Small intestine (tissue), 7 donors: Measurements from ENCODE around the gene VCL. TPM values are rescaled to one million over a fixed set of nuclear protein-coding genes. Genes with fewer than 3 reads are reported as not detected.
A peak's percentile ranks its signal among the peaks of the same experiment; 100 is the strongest.
"Not testable (repeated sequence)": the region's sequence is repeated elsewhere in the genome, so short reads cannot be mapped to it uniquely, and the experiment has no call there.

ENCODE experiments used
- DNase-seq, 2 donors: peaks; one replicate each; pipeline versions ENCODE4 v3.0.0 to v3.0.0-alpha.2; 2013
- FAIRE-seq: peaks from 2 replicates; lab custom pipeline; 2012; peaks lifted over from hg19 to GRCh38; lab: Jason Lieb, UNC
- H3K27ac ChIP-seq, 3 donors: one replicate each; pipeline ENCODE4 v1.5.1; 2013; ENCODE audit warnings: low read length in 2 of 3, mild to moderate bottlenecking in 2 of 3, control low read depth in 1 of 3, inconsistent platforms in 1 of 3, low read depth in 1 of 3, moderate library complexity in 1 of 3
- H3K27me3 ChIP-seq, 3 donors: one replicate each; pipeline ENCODE4 v1.6.1; 2013; ENCODE audit warnings: low read length in 3 of 3, inconsistent platforms in 1 of 3; ENCODE audit not compliant: control insufficient read depth in 3 of 3, insufficient read depth in 3 of 3
- H3K36me3 ChIP-seq, 3 donors: one replicate each; pipeline ENCODE4 v1.6.1; 2013; ENCODE audit warnings: low read length in 3 of 3, inconsistent platforms in 1 of 3, low read depth in 1 of 3, mild to moderate bottlenecking in 1 of 3, moderate library complexity in 1 of 3; ENCODE audit not compliant: control insufficient read depth in 3 of 3, insufficient read depth in 2 of 3
- H3K4me1 ChIP-seq, 3 donors: one replicate each; pipeline ENCODE4 v1.6.1; 2013; ENCODE audit warnings: low read length in 2 of 3, inconsistent platforms in 1 of 3, low read depth in 1 of 3, mild to moderate bottlenecking in 1 of 3, moderate library complexity in 1 of 3; ENCODE audit not compliant: control insufficient read depth in 3 of 3, insufficient read depth in 2 of 3
- H3K4me3 ChIP-seq, 3 donors: one replicate each; pipeline ENCODE4 v1.5.1; 2013; ENCODE audit warnings: low read length in 3 of 3, control low read depth in 1 of 3, inconsistent platforms in 1 of 3, low read depth in 1 of 3, mild to moderate bottlenecking in 1 of 3, moderate library complexity in 1 of 3
- H3K9me3 ChIP-seq, 2 donors: one replicate each; pipeline ENCODE4 v1.6.1; 2013; ENCODE audit warnings: low read depth in 1 of 2, low read length in 1 of 2; ENCODE audit not compliant: control insufficient read depth in 2 of 2, insufficient read depth in 1 of 2
- WGBS, 3 donors: extraction: QIAGEN DNeasy Blood & Tissue Kit; methylation state at CpG; one replicate each; pipeline ENCODE4 v1.1.7; 2013; 5-methylcytosine and 5-hydroxymethylcytosine counted together
- polyA plus RNA-seq, 4 donors: library from polyadenylated mRNA; stranded (reverse) in 3 of 4; unstranded in 1 of 4; fragments of 200-250 nt in 3 of 4; fragments of 120-200 nt in 1 of 4; gene quantifications; one replicate each; pipeline versions ENCODE4 v1.2.1 to v1.2.3, GENCODE V29; 2013
- donor health status: healthy with polysubstance abuse.
- donor health status: control.
- donor health status: control.
- donor health status: Bipolar disorder and iron deficiency.
- donor health status: healthy.

Gene VCL
- polyA plus RNA-seq, 4 donors = 8.9 to 32.2 (median 20.9) TPM

DNA sequence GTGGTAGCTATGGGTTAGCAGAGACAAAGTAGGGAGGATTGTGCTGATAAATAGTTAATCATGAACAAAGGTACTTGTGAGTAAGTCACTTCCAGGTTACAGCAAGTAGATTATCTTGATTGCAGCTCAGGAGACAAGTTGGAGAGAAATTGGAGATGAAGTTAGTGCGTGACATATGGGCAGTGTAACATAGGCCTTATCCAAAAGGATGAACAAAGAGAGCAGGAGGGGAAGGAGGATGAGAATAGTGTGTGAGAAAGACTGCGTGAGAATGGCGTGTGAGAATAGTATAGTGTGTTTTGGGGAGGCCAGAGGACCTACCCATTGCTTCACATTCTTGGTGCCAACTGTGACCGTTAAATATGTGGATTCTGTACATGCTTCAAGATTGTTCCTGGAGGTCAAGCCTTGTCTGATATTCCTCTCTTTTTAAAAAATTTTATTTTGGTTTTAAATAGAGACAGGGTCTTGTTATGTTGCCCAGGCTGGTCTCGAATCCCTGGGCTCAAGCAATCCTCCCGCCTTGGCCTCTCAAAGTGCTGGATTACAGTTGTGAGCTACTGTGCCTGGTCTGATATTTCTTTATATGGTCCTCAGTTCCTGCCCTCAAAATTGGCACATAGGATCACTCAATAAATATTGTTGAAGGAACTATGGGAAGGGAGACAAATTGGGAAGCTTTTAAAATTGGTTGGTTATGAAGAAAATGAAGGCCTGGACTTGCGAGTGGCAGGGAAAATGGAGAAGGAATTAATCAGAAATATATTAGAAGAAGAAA lies 3.2 kb downstream of the VCL start:
- FAIRE-seq (no peak), DNase-seq (peak; percentile 21 to 46)
- Histone ChIP-seq H3K27ac (peak overlapping the region in 1 of 3 donors; percentile 44), H3K36me3 (peaks cover 0 to 7% (median 1%) of the 10 kb centered on the region in 3 donors), H3K9me3 (no peaks in the 10 kb centered on the region), H3K27me3 (no peaks in the 10 kb centered on the region), H3K4me3 (no peak overlapping the region), H3K4me1 (peaks cover 0 to 24% (median 6%) of the 10 kb centered on the region in 3 donors)
- 80 to 89% (median 82%) methylated on average over 7 of the region's 7 CpGs for WGBS, 3 donors

DNA sequence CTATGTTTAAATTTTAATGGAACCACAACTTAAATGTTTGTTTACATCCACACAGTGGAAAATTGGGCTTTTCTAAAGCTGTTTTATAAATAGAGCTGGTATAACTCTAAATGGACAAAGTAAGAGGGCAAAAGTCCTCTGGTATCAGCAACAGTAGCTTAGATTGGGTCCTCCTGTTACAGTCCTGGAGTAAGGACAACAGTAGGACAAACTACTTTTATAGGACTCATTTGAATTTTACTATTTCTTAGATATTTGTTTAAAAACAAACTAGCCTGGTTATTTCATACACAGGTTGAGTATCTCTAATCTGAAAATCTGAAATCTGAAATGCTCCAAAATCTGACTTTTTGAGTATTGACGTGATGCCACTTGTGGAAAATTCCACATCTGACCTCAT lies 8.4 kb downstream of the VCL start:
- H3K4me1 ChIP-seq = peaks cover 0 to 2% (median 1%) of the 10 kb centered on the region in 3 donors
- H3K27ac ChIP-seq = no peak overlapping the region
- no peak overlapping the region for H3K4me3 ChIP-seq
- H3K9me3 ChIP-seq = no peaks in the 10 kb centered on the region
- FAIRE-seq (no peak), DNase-seq (no peak)
- 92 to 94% (median 92%) methylated on average over 1 of the region's 1 CpG for WGBS, 3 donors
- peaks cover 0 to 3% (median 1%) of the 10 kb centered on the region in 3 donors for H3K36me3 ChIP-seq
- no peaks in the 10 kb centered on the region for H3K27me3 ChIP-seq

DNA sequence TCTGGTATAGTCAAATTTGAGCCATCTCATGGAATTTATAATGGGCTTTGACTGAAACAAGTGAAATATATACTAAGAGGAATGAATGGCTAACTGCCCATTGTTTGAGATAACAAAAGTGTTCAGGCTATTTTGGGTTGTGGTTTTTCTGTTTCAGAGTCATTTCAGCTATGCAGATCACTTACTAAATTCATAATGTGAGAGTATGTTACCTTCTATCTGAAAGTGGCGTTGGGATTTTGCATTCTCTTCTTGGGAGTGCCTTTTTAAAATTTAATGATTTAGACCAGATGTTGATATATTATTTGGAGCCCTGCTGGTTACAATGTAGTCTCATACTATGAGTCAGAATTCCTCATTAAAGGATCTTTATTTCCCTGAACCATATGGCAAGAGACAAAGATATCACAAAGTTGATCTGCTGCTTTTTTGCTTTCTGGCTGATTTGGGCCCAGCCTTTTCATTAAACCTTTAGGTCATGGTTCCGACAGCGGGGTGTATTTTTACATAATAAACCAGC lies 10.4 kb downstream of the VCL start:
- H3K9me3 ChIP-seq = no peaks in the 10 kb centered on the region
- H3K27me3 ChIP-seq = no peaks in the 10 kb centered on the region
- H3K4me3 ChIP-seq = no peak overlapping the region
- DNase-seq (no peak), FAIRE-seq (no peak)
- H3K4me1 ChIP-seq = peaks cover 0 to 3% (median 0%) of the 10 kb centered on the region in 3 donors
- 68 to 88% (median 82%) methylated on average over 3 of the region's 3 CpGs for WGBS, 3 donors
- H3K27ac ChIP-seq = no peak overlapping the region
- H3K36me3 ChIP-seq = peaks cover 0 to 3% (median 1%) of the 10 kb centered on the region in 3 donors

DNA sequence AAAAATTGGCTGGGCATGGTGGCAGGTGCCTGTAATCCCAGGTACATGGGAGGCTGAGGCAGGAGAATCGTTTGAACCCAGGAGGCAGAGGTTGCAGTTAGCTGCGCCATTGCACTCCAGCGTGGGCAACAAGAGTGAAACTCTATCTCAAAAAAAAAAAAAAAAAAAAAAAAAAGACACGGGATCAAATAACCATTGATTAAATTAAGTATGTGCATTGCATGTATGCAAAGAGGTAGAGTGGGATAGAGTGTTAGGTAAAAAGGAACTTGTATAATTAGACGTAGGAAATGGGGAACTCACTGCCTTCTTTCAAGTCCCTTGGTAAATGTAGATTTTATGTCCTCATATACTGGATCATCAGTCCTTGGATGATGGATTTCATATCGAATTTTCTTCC lies 13.1 kb downstream of the VCL start:
- Histone ChIP-seq H3K36me3 (peaks cover 0 to 5% (median 0%) of the 10 kb centered on the region in 3 donors), H3K4me3 (no peak overlapping the region), H3K27ac (no peak overlapping the region), H3K4me1 (peaks cover 0 to 3% (median 0%) of the 10 kb centered on the region in 3 donors), H3K27me3 (no peaks in the 10 kb centered on the region), H3K9me3 (no peaks in the 10 kb centered on the region)
- FAIRE-seq (no peak), DNase-seq (no peak)
- 85 to 96% (median 93%) methylated on average over 6 of the region's 6 CpGs for WGBS, 3 donors

DNA sequence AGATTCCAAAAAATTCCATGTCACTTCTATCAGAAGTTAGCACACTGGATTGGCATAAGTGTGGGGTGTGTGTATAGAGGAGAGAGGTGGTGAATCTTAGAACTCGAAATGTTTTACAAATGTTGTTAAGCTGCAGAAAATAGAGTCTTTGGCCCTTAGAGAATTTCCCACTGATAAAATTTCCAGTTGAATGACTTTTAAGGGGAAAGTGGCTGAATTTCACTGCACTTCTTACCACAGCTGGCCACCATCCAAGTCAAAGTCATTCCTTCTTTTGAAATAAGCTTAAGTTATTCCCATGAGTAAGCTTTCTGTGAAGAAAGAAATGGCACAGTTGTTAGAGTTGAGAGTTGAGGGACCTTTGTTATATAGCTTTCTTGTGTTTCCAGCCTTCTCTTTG lies 13.9 kb downstream of the VCL start:
- Histone ChIP-seq H3K27me3 (no peaks in the 10 kb centered on the region), H3K4me1 (peaks cover 0 to 3% (median 0%) of the 10 kb centered on the region in 3 donors), H3K36me3 (peaks cover 0 to 5% (median 0%) of the 10 kb centered on the region in 3 donors), H3K27ac (no peak overlapping the region), H3K9me3 (no peaks in the 10 kb centered on the region), H3K4me3 (no peak overlapping the region)
- 65 to 96% (median 77%) methylated on average over 1 of the region's 1 CpG for WGBS, 3 donors
- FAIRE-seq = no peak
- DNase-seq = no peak

DNA sequence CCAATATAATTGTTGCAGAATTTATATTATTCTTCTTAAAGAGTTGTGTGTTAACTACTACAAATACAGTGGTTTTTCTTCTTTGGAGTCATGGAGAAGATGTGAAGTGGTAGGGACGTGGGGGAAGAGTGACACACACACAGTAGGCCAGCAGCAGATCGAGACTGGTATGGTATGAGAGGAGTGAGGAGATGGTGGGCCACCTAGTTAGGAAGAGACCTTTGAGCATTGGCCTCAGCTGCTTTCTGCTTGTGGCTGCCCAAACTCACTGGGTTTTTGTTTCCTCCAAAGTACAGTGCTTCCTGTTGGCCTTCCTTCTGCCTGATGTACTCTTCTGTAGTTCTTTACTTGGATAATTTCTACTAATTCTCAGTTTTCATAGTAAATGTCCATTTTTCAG lies 14.6 kb downstream of the VCL start:
- Histone ChIP-seq H3K4me1 (peaks cover 0 to 3% (median 0%) of the 10 kb centered on the region in 3 donors), H3K27ac (no peak overlapping the region)
- FAIRE-seq = no peak

DNA sequence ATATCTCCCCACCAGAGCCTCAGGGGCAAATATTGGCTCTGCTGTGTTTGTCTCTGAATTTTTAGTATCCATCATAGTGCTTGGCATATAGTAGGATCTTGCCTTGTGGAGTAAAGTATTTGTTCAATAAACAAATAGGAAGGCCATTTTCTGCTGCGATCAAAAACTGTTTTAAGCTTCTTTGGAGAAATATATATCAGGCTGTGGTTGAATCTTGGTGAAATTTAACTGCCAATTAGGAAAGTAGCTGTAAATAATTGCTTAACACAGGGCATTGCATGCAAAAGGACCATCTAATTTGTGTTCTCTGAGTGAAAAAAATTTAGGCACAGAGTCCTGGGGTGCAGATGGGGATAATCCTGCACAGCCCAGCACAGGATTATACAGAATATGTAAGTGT lies 15.1 kb downstream of the VCL start:
- H3K27ac ChIP-seq = no peak overlapping the region
- WGBS, 3 donors = 70 to 91% (median 88%) methylated on average over 1 of the region's 1 CpG
- H3K4me1 ChIP-seq = peaks cover 0 to 3% (median 0%) of the 10 kb centered on the region in 3 donors
- no peaks in the 10 kb centered on the region for H3K27me3 ChIP-seq
- H3K36me3 ChIP-seq = peaks cover 0 to 10% (median 0%) of the 10 kb centered on the region in 3 donors
- H3K9me3 ChIP-seq = peaks cover 0 to 3% of the 10 kb centered on the region in 2 donors
- H3K4me3 ChIP-seq = no peak overlapping the region
- DNase-seq (no peak), FAIRE-seq (no peak)

More for the DNA sequence above, 14.6 kb downstream of the VCL start:
- H3K27me3 ChIP-seq = no peaks in the 10 kb centered on the region
- H3K36me3 ChIP-seq = peaks cover 0 to 6% (median 0%) of the 10 kb centered on the region in 3 donors
- no peak for DNase-seq
- H3K9me3 ChIP-seq = no peaks in the 10 kb centered on the region
- H3K4me3 ChIP-seq = no peak overlapping the region
- WGBS, 3 donors = 64 to 66% (median 66%) methylated on average over 2 of the region's 2 CpGs

DNA sequence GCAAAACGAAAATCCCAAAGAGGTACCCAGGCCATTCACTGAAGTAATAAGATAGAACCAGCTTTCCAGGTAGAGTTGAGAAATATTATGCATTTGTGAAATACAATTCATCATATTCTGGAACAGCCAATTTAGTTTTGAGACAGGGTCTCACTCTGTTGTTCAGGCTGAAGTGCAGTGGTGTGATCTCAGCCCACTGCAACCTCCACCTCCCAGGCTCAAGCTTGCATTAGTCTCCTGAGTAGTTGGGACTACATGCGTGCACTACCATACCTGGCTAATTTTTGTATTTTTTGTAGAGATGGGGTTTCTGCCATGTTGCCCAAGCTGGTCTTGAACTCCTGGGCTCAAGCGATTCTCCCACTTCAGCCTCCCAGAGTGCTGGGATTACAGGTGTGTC lies 16.7 kb downstream of the VCL start:
- H3K36me3 ChIP-seq = peaks cover 0 to 10% (median 0%) of the 10 kb centered on the region in 3 donors
- H3K4me1 ChIP-seq, H3K27ac ChIP-seq, H3K4me3 ChIP-seq, H3K27me3 ChIP-seq, DNase-seq, FAIRE-seq, H3K9me3 ChIP-seq: not testable (repeated sequence)
- WGBS, 3 donors = 88 to 92% (median 90%) methylated on average over 3 of the region's 3 CpGs
